ENCODE data around the gene CD81.

- TF ChIP-seq CTCF (IDR thresholded peaks at IDR 0.05) (no peak), POLR2AphosphoS5 (IDR thresholded peaks at IDR 0.05) (no peak), POLR2A (IDR thresholded peaks at IDR 0.05) (no peak)
Observed at GRCh38 chr11:2437516-2437915, 60.4 kb downstream of the CD81 start.

Measured in transverse colon (tissue), 4 donors.